Mesodermal cell (in vitro differentiated cells): ENCODE measurements around the gene CYFIP2.

Source experiments
- H3K27ac ChIP-seq: 2 replicates; pipeline ENCODE4 v1.7.0; 2013; ENCODE audit warnings: mild to moderate bottlenecking, low read depth, low read length, moderate library complexity; ENCODE audit not compliant: severe bottlenecking
- H3K36me3 ChIP-seq: 2 replicates; pipeline ENCODE4 v1.7.1; 2013; ENCODE audit warnings: mild to moderate bottlenecking, low read length, moderate library complexity; ENCODE audit not compliant: control insufficient read depth, insufficient read depth
- H3K4me1 ChIP-seq: one replicate; pipeline ENCODE4 v1.7.1; 2013; ENCODE audit warnings: mild to moderate bottlenecking, low read length; ENCODE audit not compliant: insufficient read depth, control insufficient read depth, poor library complexity, severe bottlenecking
- H3K4me3 ChIP-seq: 2 replicates; pipeline ENCODE4 v1.7.0; 2013; ENCODE audit warnings: low read length, control low read depth, mild to moderate bottlenecking; ENCODE audit not compliant: insufficient read depth, poor library complexity, severe bottlenecking; ENCODE audit errors: extremely low read depth
- H3K9me3 ChIP-seq: 2 replicates; pipeline ENCODE4 v1.7.1; 2013; ENCODE audit warnings: mild to moderate bottlenecking, low read length, moderate library complexity; ENCODE audit not compliant: control insufficient read depth
- WGBS, 2 experiments: methylation state at CpG; one replicate each; pipeline ENCODE4 v1.1.5; 2013; ENCODE audit warnings: missing lambda C conversion rate in 2 of 2; ENCODE audit not compliant: insufficient coverage in 2 of 2; 5-methylcytosine and 5-hydroxymethylcytosine counted together

Gene CYFIP2

GRCh38 chr5:157259699-157260098 is 6.2 kb upstream of the CYFIP2 start:
- Histone ChIP-seq H3K9me3 (no peaks in the 10 kb centered on the region), H3K4me3 (no peak overlapping the region), H3K4me1 (no peaks in the 10 kb centered on the region), H3K27ac (no peak overlapping the region), H3K36me3 (no peaks in the 10 kb centered on the region)
- 88 to 95% methylated on average over 4 of the region's 4 CpGs for WGBS, 2 experiments

GRCh38 chr5:157263496-157264090 is 2.3 kb upstream of the CYFIP2 start:
- H3K36me3 ChIP-seq = no peaks in the 10 kb centered on the region
- 85 to 95% methylated on average over 3 to 4 of the region's 7 CpGs for WGBS, 2 experiments

DNA sequence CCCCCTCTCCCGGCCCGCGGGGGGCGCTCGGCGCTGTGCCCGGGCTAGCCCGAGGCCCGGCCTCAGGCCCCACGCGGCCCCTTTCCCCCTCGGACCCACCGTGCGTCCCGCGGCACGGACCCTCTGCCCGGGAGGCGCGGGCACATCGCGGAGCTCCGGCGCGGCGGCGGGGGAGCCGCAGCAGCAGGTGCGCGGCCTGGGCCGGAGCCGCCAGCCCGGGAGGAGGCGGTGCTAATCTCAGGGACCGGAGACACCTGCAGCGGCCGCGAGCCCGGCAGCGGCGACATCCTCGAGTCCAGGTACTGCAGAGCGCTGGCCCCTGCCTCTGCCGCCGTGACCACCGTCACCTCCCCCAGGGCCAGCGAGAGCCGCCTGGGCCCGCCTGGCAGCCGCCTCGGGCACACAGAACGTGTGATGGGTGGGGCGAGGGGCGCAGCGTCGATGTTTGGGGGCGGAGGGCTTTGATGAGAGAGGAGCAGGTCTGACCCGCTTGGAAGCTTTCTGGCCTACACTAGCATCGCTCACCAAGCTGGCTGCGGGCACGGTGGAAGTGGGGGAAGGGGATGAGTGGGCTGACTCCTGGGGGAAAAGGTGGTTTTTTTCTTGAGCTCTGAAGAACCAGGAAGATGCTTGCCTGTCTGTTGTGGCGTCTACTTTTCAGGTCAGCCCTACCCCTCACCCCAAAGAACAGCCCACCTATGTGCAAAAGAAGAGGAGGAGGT is 524 bp downstream of the CYFIP2 start:
- no peaks in the 10 kb centered on the region for H3K36me3 ChIP-seq
- WGBS, 2 experiments = 1 to 2% methylated on average over 40 to 55 of the region's 62 CpGs
- H3K4me3 ChIP-seq = peak overlapping the region; percentile 58
- H3K9me3 ChIP-seq = no peaks in the 10 kb centered on the region
- H3K27ac ChIP-seq = no peak overlapping the region
- H3K4me1 ChIP-seq = peaks cover 14% of the 10 kb centered on the region

More at GRCh38 chr5:157263496-157264090, 2.3 kb upstream of the CYFIP2 start:
- no peak overlapping the region for H3K4me3 ChIP-seq
- H3K27ac ChIP-seq = no peak overlapping the region
- H3K4me1 ChIP-seq = peaks cover 14% of the 10 kb centered on the region
- no peaks in the 10 kb centered on the region for H3K9me3 ChIP-seq

DNA sequence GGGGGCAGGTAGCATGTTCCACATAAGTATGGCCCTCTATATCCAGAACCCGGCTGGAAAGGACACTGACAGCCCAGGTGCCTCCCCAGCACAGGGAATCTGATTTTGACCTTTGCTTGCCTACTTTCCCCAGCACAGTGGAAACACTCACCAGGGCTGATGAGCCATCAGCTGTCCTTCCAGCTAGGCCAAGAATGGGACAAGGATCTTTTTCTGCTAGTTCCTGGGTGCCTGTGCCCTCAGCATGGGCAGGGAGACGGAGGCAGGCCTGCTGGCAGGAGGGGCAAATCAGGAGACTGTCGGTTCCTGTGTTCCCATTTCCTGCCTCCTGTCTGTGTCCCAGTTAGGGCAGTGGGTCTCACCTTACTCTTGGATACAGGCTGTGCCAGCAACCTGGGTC is 1.1 kb downstream of the CYFIP2 start:
- H3K27ac ChIP-seq = no peak overlapping the region

DNA sequence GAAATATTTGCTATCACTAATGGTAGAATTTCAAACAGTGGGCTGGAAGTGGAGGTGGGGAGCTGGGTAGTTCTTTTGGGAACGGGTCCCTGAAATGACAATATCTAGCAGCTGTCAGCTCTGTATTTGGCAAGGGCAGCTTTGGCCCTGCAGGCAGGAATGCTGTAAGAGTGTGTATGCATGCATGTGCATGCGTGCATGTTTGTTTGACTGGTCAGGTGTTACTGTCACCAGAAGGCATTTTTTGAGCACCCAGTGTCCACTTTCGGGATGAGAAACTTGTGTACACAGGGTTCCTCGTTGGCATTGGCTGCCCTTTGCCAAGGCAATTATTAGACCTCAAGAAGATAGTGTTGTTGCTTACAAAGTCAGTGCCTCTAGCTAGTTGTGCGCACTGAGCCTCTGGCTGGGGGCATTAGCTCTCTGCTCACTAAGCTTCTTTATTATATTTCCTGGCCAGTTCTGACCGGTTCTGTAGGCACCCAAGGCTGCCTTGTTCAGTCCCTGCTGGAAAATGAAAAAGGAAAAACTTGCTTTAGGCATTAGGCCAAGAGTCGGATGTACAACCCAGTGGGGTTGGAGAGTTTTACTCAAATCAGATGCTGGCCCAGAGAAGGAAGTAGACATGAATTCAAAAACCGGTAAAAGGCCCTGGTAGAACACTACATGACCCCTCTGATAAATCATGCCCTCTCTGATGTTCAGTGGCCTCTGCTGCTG is 2.0 kb downstream of the CYFIP2 start:
- no peaks in the 10 kb centered on the region for H3K9me3 ChIP-seq
- H3K27ac ChIP-seq = no peak overlapping the region
- H3K4me3 ChIP-seq = no peak overlapping the region
- H3K4me1 ChIP-seq = peaks cover 14% of the 10 kb centered on the region
- H3K36me3 ChIP-seq = no peaks in the 10 kb centered on the region
- WGBS, 2 experiments = 93% methylated on average over 8 of the region's 8 CpGs

More for the DNA sequence above, 1.1 kb downstream of the CYFIP2 start:
- WGBS, 2 experiments = 77 to 88% methylated on average over 3 of the region's 3 CpGs
- Histone ChIP-seq H3K9me3 (no peaks in the 10 kb centered on the region), H3K4me3 (peak overlapping the region; percentile 58), H3K36me3 (no peaks in the 10 kb centered on the region), H3K4me1 (peaks cover 14% of the 10 kb centered on the region)

GRCh38 chr5:157269165-157269671 is 3.3 kb downstream of the CYFIP2 start:
- H3K27ac ChIP-seq = no peak overlapping the region
- no peak overlapping the region for H3K4me3 ChIP-seq
- no peaks in the 10 kb centered on the region for H3K9me3 ChIP-seq
- H3K36me3 ChIP-seq = no peaks in the 10 kb centered on the region
- WGBS, 2 experiments = 56 to 70% methylated on average over 2 to 5 of the region's 6 CpGs
- H3K4me1 ChIP-seq = peaks cover 14% of the 10 kb centered on the region

DNA sequence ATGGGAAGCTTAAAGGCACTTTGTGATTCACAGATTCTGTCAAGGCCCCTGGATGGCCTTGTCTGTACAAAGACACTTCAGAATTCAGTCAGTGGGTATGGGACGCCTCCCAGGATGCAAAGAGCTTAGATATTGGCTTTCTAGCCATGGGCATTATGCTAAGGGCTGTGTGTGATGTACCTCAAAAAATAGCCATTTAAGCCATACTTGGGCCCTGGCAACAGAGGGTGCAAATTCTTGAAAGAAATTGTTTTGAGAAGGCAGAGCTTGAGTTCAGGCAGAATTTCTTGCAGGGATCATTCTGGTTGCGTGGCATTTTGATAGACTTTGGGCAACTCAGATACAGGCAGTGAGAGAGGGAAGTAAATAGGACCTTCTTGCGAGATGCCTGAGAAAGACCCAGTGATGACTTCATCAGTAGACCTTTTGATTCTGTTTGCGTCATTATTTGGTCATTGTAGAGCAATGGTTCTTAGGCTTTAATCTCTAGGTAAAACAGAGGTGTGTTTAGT is 3.9 kb downstream of the CYFIP2 start:
- peaks cover 14% of the 10 kb centered on the region for H3K4me1 ChIP-seq
- 82 to 92% methylated on average over 4 of the region's 4 CpGs for WGBS, 2 experiments
- H3K4me3 ChIP-seq = no peak overlapping the region
- H3K9me3 ChIP-seq = no peaks in the 10 kb centered on the region
- H3K27ac ChIP-seq = no peak overlapping the region
- no peaks in the 10 kb centered on the region for H3K36me3 ChIP-seq

GRCh38 chr5:157270771-157271170 is 4.8 kb downstream of the CYFIP2 start:
- WGBS, 2 experiments = 87 to 93% methylated on average over 3 of the region's 3 CpGs
- H3K36me3 ChIP-seq = no peaks in the 10 kb centered on the region

DNA sequence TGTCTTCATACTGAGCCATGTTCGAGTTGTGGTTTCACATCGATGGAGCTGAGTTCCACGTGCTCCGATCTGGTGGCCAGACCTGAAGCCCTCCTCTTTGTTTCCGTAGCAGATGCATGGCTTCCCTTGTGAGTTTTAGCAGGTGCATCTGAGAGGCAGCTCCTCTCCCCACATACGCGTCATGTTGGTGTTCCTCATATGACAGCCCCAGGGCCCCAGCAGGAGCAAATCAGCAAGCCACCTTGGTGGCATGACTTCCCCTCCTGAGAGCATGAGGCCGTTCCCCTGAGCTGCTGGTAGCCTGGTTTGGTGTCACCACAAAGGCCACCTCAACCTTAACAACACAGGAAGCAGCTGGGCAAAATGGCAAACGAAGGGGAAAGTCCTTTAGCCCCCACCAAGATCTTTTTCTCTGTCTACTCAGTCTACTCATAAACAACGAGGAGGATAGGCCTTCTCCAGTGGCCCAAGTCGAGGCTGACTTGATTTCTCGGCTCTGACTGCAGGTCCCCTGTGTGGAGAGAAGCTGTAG is 5.9 kb downstream of the CYFIP2 start:
- Histone ChIP-seq H3K9me3 (no peaks in the 10 kb centered on the region), H3K36me3 (no peaks in the 10 kb centered on the region), H3K4me3 (no peak overlapping the region), H3K27ac (no peak overlapping the region), H3K4me1 (peaks cover 10% of the 10 kb centered on the region)
- WGBS, 2 experiments = 95 to 100% methylated on average over 7 of the region's 12 CpGs

More at GRCh38 chr5:157270771-157271170, 4.8 kb downstream of the CYFIP2 start:
- Histone ChIP-seq H3K4me3 (no peak overlapping the region), H3K27ac (no peak overlapping the region), H3K4me1 (peaks cover 14% of the 10 kb centered on the region), H3K9me3 (no peaks in the 10 kb centered on the region)

- WGBS, 2 experiments = 86% methylated on average over 1 of the region's 1 CpG; no CpG with 5 or more reads in 1 of the 2 experiments
- Histone ChIP-seq H3K4me3 (no peak overlapping the region), H3K4me1 (no peaks in the 10 kb centered on the region), H3K27ac (no peak overlapping the region), H3K9me3 (no peaks in the 10 kb centered on the region), H3K36me3 (no peaks in the 10 kb centered on the region)
Observed at GRCh38 chr5:157273131-157273556, 7.2 kb downstream of the CYFIP2 start.
